Measurements from ENCODE around the gene MFAP2.
"Not testable (repeated sequence)": the region's sequence is repeated elsewhere in the genome, so short reads cannot be mapped to it uniquely, and the experiment has no call there.

Gene MFAP2

DNA sequence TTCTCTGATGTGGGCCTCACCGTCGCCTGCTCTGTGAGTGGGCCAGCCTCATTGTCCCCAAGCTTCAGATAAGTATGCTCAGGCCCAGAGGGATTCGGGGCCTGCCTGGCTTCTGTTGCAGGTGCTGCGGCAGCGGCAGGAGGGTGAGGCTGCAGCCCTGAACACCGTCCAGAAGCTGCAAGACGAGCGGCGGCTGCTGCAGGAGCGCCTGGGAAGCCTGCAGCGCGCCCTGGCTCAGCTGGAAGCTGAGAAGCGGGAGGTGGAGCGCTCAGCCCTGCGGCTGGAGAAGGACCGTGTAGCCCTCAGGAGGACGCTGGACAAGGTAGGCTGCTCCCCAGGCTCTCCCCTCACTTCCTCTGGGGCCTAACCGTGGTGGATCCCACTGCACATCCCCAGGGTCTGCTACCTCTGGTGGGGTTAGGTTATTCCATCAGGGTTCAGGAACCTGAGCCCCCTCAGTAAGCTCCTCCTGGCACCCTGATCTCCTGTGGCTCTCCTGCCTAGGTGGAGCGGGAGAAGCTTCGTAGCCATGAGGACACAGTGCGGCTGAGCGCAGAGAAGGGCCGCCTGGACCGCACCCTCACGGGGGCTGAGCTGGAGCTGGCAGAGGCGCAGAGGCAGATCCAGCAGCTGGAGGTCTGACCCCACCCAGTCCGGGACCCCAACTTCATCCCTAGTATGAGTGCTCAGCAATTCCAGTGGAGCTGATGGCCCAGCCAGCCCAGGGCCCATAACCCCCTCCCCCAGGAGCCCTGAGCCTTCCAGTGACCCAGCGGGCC is 10.1 kb downstream of the MFAP2 start:
- Histone ChIP-seq H3K4me3 (ENCODE audit: low read depth, low read length) (no peak overlapping the region), H3K4me1 (ENCODE audit: control insufficient read depth, insufficient read depth, low read length) (peaks cover 7% of the 10 kb centered on the region), H3K27ac (ENCODE audit: low read depth, low read length) (no peak overlapping the region), H3K9me3 (ENCODE audit: control insufficient read depth, insufficient read depth, low read depth, low read length) (no peaks in the 10 kb centered on the region), H3K9ac (ENCODE audit: low read length) (no peak overlapping the region), H3K27me3 (ENCODE audit: control insufficient read depth, insufficient read depth, low read length) (no peaks in the 10 kb centered on the region), H3K36me3 (ENCODE audit: control insufficient read depth, insufficient read depth, low read length) (peaks cover 65% of the 10 kb centered on the region)

GRCh38 chr1:16969651-16970050 is 10.8 kb downstream of the MFAP2 start:
- H3K36me3 ChIP-seq (ENCODE audit: control insufficient read depth, insufficient read depth, low read length): peaks cover 66% of the 10 kb centered on the region
- no peak overlapping the region for H3K27ac ChIP-seq (ENCODE audit: low read depth, low read length)
- H3K4me3 ChIP-seq (ENCODE audit: low read depth, low read length): no peak overlapping the region
- peaks cover 7% of the 10 kb centered on the region for H3K4me1 ChIP-seq (ENCODE audit: control insufficient read depth, insufficient read depth, low read length)
- no peaks in the 10 kb centered on the region for H3K9me3 ChIP-seq (ENCODE audit: control insufficient read depth, insufficient read depth, low read depth, low read length)
- H3K27me3 ChIP-seq (ENCODE audit: control insufficient read depth, insufficient read depth, low read length): no peaks in the 10 kb centered on the region
- no peak overlapping the region for H3K9ac ChIP-seq (ENCODE audit: low read length)

- Histone ChIP-seq H3K9ac (ENCODE audit: low read length) (no peak overlapping the region), H3K4me1 (ENCODE audit: control insufficient read depth, insufficient read depth, low read length) (peaks cover 7% of the 10 kb centered on the region), H3K27me3 (ENCODE audit: control insufficient read depth, insufficient read depth, low read length) (no peaks in the 10 kb centered on the region), H3K9me3 (ENCODE audit: control insufficient read depth, insufficient read depth, low read depth, low read length) (no peaks in the 10 kb centered on the region), H3K27ac (ENCODE audit: low read depth, low read length) (no peak overlapping the region), H3K36me3 (ENCODE audit: control insufficient read depth, insufficient read depth, low read length) (peaks cover 66% of the 10 kb centered on the region), H3K4me3 (ENCODE audit: low read depth, low read length) (no peak overlapping the region)
These were observed 11.3 kb downstream of the MFAP2 start for GRCh38 chr1:16969057-16969611.

GRCh38 chr1:16968372-16968771 is 12.0 kb downstream of the MFAP2 start:
- Histone ChIP-seq H3K4me1 (ENCODE audit: control insufficient read depth, insufficient read depth, low read length) (peaks cover 7% of the 10 kb centered on the region), H3K9ac (ENCODE audit: low read length) (no peak overlapping the region), H3K9me3 (ENCODE audit: control insufficient read depth, insufficient read depth, low read depth, low read length) (no peaks in the 10 kb centered on the region), H3K36me3 (ENCODE audit: control insufficient read depth, insufficient read depth, low read length) (peaks cover 63% of the 10 kb centered on the region), H3K4me3 (ENCODE audit: low read depth, low read length) (no peak overlapping the region), H3K27ac (ENCODE audit: low read depth, low read length) (no peak overlapping the region), H3K27me3 (ENCODE audit: control insufficient read depth, insufficient read depth, low read length) (no peaks in the 10 kb centered on the region)

DNA sequence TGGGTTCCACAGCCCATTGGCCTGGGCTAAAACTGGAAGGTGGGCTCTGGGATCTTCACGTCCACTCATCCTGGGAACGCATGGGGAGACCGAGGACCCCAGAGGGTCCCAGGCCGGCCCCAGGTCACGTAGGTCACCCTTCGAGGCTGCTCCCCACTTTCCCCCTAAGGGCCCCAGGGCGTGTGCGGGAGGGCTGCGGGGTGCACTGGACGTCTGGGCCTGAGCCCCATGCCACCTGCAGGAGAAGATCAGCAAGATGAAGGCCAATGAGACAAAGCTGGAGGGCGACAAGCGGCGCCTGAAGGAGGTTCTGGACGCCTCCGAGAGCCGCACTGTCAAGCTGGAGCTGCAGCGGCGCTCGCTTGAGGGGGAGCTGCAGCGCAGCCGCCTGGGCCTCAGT is 12.5 kb downstream of the MFAP2 start:
- H3K4me3 ChIP-seq (ENCODE audit: low read depth, low read length): no peak overlapping the region
- H3K36me3 ChIP-seq (ENCODE audit: control insufficient read depth, insufficient read depth, low read length): peaks cover 59% of the 10 kb centered on the region

GRCh38 chr1:16967095-16967575 is 13.3 kb downstream of the MFAP2 start:
- Histone ChIP-seq H3K27me3 (ENCODE audit: control insufficient read depth, insufficient read depth, low read length) (no peaks in the 10 kb centered on the region), H3K4me1 (ENCODE audit: control insufficient read depth, insufficient read depth, low read length) (peaks cover 6% of the 10 kb centered on the region), H3K9me3 (ENCODE audit: control insufficient read depth, insufficient read depth, low read depth, low read length) (no peaks in the 10 kb centered on the region), H3K27ac (ENCODE audit: low read depth, low read length) (no peak overlapping the region), H3K9ac (ENCODE audit: low read length) (no peak overlapping the region), H3K36me3 (ENCODE audit: control insufficient read depth, insufficient read depth, low read length) (peaks cover 56% of the 10 kb centered on the region), H3K4me3 (ENCODE audit: low read depth, low read length) (no peak overlapping the region)

More for the DNA sequence above, 12.5 kb downstream of the MFAP2 start:
- H3K9me3 ChIP-seq (ENCODE audit: control insufficient read depth, insufficient read depth, low read depth, low read length): no peaks in the 10 kb centered on the region
- H3K27me3 ChIP-seq (ENCODE audit: control insufficient read depth, insufficient read depth, low read length): no peaks in the 10 kb centered on the region
- no peak overlapping the region for H3K27ac ChIP-seq (ENCODE audit: low read depth, low read length)
- H3K4me1 ChIP-seq (ENCODE audit: control insufficient read depth, insufficient read depth, low read length): peaks cover 7% of the 10 kb centered on the region
- H3K9ac ChIP-seq (ENCODE audit: low read length): no peak overlapping the region

DNA sequence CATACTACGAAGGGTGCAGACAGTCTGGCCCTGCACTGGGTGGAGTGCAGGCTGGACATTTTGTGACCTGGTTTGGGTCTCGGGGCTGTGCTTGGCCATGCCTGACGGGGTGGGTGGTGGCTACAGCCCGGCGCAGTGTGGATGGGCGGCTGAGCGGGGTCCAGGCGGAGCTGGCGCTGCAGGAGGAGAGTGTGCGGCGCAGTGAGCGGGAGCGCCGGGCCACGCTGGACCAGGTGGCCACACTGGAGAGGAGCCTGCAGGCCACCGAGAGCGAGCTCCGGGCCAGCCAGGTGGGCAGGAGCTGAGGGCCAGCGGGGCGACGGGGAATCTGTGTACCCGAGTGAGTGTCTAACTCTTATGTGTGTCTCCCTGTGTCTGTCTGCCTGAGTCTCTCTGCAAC is 14.1 kb downstream of the MFAP2 start:
- Histone ChIP-seq H3K4me3 (ENCODE audit: low read depth, low read length) (no peak overlapping the region), H3K4me1 (ENCODE audit: control insufficient read depth, insufficient read depth, low read length) (no peaks in the 10 kb centered on the region), H3K27ac (ENCODE audit: low read depth, low read length) (no peak overlapping the region), H3K36me3 (ENCODE audit: control insufficient read depth, insufficient read depth, low read length) (peaks cover 49% of the 10 kb centered on the region), H3K9ac (ENCODE audit: low read length) (no peak overlapping the region), H3K27me3 (ENCODE audit: control insufficient read depth, insufficient read depth, low read length) (no peaks in the 10 kb centered on the region), H3K9me3 (ENCODE audit: control insufficient read depth, insufficient read depth, low read depth, low read length) (no peaks in the 10 kb centered on the region)

DNA sequence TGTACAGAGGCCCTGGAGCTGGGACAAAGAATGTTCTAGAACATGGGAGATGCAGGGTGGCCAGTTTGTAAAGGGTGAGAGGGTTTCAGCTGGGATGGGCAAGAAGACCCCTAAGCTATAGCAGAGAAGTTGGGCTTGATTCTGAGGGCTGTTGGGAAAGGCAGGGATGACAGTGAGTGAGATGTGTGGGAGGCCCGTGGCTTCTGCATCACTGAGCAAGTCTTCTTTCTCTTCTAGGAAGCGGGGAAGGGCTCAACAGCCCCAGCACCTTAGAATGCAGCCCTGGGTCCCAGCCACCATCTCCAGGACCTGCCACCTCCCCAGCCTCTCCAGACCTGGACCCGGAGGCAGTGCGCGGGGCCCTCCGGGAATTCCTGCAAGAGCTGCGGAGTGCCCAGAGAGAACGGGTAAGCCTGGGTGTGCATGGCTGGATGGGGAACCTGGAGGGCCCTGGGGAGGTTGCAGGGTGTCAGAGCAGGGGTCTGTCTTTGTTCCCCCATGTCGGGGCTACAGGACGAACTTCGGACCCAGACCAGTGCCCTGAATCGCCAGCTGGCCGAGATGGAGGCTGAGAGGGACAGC is 14.8 kb downstream of the MFAP2 start:
- Histone ChIP-seq H3K27me3 (ENCODE audit: control insufficient read depth, insufficient read depth, low read length) (no peaks in the 10 kb centered on the region), H3K27ac (ENCODE audit: low read depth, low read length) (no peak overlapping the region), H3K4me1 (ENCODE audit: control insufficient read depth, insufficient read depth, low read length) (no peaks in the 10 kb centered on the region), H3K9ac (ENCODE audit: low read length) (no peak overlapping the region), H3K9me3 (ENCODE audit: control insufficient read depth, insufficient read depth, low read depth, low read length) (no peaks in the 10 kb centered on the region), H3K4me3 (ENCODE audit: low read depth, low read length) (no peak overlapping the region), H3K36me3 (ENCODE audit: control insufficient read depth, insufficient read depth, low read length) (peaks cover 42% of the 10 kb centered on the region)

DNA sequence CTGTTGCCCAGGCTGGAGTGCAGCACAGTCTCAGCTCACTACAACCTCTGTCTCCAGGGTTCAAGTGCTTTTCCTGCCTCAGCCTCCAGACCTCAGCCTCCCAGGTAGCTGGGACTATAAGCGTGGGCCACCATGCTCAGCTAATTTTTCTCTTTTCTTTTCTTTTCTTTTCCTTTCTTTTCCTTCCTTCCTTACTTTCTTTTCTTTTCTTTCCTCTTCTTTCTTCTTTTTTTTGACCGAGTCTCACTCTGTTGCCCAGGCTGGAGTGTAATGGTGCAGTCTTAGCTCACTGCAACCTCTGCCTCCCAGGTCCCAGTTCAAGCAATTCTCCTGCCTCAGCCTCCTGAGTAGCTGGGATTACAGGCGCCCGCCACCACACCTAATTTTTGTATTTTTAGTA is 16.3 kb downstream of the MFAP2 start:
- not testable (repeated sequence) for H3K27ac ChIP-seq (ENCODE audit: low read depth, low read length); H3K4me3 ChIP-seq (ENCODE audit: low read depth, low read length); H3K27me3 ChIP-seq (ENCODE audit: control insufficient read depth, insufficient read depth, low read length); H3K4me1 ChIP-seq (ENCODE audit: control insufficient read depth, insufficient read depth, low read length); H3K9me3 ChIP-seq (ENCODE audit: control insufficient read depth, insufficient read depth, low read depth, low read length); H3K9ac ChIP-seq (ENCODE audit: low read length)
- peaks cover 36% of the 10 kb centered on the region for H3K36me3 ChIP-seq (ENCODE audit: control insufficient read depth, insufficient read depth, low read length)

DNA sequence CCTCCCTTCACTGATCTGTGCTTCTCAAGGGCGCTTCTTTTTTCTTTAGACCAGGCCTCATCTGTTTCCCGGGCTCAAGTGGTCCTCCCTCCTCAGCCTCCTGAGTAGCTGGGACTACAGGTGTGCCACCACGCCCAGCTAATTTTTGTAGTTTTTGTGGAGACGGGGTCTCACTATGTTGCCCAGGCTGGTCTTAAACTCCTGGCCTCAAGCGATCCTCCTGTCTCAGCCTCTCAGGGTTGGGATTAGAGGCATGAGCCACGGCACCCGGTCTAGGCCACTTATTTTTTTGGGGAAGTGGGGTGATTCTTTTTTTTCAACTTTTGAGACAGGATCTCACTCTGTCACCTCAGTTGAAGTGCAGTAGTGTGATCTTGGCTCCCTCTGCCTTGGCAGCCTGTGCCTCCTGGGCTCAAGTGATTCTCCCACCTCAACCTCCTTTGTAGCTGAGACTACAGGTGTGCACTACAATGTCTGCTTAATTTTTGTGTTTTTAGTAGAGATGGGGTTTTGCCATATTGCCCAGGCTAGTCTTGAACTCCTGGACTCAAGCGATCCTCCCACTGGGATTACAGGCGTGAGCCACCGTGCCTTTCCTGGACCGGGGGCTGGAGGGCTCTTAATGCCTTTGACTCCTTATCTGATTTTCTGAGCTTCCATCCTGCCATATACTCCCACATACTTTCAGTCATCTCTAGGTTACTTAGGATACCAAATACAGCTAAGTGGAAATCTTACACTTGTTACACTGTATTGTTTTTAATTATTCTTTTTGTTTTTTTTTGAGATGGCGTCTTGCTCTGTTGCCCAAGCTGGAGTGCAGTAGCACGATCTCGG is 18.9 kb downstream of the MFAP2 start:
- H3K27ac ChIP-seq (ENCODE audit: low read depth, low read length): no peak overlapping the region
- peaks cover 3% of the 10 kb centered on the region; the same call in 1 of the 2 replicates for H3K4me1 ChIP-seq (ENCODE audit: control insufficient read depth, insufficient read depth, low read length)
- H3K27me3 ChIP-seq (ENCODE audit: control insufficient read depth, insufficient read depth, low read length): no peaks in the 10 kb centered on the region
- H3K9ac ChIP-seq (ENCODE audit: low read length): no peak overlapping the region
- peaks cover 40% of the 10 kb centered on the region for H3K36me3 ChIP-seq (ENCODE audit: control insufficient read depth, insufficient read depth, low read length)
- H3K9me3 ChIP-seq (ENCODE audit: control insufficient read depth, insufficient read depth, low read depth, low read length): no peaks in the 10 kb centered on the region
- H3K4me3 ChIP-seq (ENCODE audit: low read depth, low read length): peak overlapping the region; percentile 51
